ENCODE results near the gene PRPF40B.
A peak's percentile ranks its signal among the peaks of the same experiment; 100 is the strongest.

PRPF40B gene

DNA sequence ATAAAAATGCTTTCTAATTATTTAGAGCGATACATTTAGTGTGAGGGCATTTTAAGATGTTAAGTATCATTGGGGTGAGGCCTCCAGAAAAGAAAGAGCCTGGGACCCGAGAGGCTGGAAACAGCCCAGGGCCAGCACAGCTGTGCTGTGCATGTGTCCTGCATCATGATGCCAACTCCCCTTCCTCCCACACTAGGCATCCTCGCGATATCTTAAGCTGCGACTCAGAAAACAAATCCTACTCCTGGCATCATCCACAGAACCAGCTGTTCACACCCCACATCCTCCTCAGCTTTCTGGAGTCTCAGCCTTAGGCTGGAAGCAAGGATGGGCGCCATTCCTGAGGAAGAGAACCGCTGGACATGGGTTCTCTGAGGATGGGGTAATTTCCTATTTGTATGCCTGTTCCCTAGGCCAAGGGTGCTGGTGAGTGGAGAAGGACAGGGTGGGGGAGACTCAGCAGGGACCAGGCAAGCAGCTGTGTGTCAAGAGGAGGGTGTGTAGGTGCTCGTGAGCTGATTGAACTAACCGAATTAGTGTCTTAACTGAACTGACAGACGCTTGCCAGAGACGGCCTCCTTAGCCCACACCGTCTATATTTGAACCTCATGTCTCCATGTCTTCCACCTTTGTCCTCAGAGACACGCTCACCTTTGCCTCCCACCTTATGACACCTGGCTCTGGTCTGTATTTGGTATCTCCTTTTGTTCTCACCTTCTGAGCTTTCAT is 39.8 kb upstream of the PRPF40B start:
- TF ChIP-seq, protein P1, sequence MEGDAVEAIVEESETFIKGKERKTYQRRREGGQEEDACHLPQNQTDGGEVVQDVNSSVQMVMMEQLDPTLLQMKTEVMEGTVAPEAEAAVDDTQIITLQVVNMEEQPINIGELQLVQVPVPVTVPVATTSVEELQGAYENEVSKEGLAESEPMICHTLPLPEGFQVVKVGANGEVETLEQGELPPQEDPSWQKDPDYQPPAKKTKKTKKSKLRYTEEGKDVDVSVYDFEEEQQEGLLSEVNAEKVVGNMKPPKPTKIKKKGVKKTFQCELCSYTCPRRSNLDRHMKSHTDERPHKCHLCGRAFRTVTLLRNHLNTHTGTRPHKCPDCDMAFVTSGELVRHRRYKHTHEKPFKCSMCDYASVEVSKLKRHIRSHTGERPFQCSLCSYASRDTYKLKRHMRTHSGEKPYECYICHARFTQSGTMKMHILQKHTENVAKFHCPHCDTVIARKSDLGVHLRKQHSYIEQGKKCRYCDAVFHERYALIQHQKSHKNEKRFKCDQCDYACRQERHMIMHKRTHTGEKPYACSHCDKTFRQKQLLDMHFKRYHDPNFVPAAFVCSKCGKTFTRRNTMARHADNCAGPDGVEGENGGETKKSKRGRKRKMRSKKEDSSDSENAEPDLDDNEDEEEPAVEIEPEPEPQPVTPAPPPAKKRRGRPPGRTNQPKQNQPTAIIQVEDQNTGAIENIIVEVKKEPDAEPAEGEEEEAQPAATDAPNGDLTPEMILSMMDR (conservative IDR thresholded peaks at IDR 0.05; ENCODE audit: control insufficient read depth, insufficient read depth, low read depth, low read length), result no peak
- no peak overlapping the region for H3K4me3 ChIP-seq (ENCODE audit: control insufficient read depth, low read depth, low read length)
- DNase-seq (ENCODE audit: low read depth), result peak; percentile 52

DNA sequence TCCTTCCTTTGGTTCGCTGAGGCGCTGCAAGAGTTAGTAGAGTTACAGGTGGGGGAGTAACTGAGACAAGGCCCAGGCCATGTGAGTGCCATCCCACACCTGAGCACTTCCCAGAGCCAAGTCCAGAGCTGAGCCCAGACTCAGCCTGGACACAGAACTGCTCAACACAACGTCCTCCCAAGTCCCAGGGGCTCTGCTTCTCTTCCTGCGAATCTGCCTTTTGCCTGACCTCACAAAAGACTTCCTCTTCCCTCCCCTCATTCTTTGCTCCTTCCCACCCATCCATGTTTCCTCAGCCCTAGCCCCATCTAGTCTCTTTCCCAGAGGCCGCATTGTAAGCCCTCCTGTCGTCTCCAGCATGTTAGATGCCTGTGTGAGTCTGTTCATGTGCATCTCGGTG is 38.8 kb upstream of the PRPF40B start:
- DNase-seq (ENCODE audit: low read depth), result no peak
- TF ChIP-seq, protein P1 (conservative IDR thresholded peaks at IDR 0.05; ENCODE audit: control insufficient read depth, insufficient read depth, low read depth, low read length), result no peak
- H3K4me3 ChIP-seq (ENCODE audit: control insufficient read depth, low read depth, low read length), result no peak overlapping the region

DNA sequence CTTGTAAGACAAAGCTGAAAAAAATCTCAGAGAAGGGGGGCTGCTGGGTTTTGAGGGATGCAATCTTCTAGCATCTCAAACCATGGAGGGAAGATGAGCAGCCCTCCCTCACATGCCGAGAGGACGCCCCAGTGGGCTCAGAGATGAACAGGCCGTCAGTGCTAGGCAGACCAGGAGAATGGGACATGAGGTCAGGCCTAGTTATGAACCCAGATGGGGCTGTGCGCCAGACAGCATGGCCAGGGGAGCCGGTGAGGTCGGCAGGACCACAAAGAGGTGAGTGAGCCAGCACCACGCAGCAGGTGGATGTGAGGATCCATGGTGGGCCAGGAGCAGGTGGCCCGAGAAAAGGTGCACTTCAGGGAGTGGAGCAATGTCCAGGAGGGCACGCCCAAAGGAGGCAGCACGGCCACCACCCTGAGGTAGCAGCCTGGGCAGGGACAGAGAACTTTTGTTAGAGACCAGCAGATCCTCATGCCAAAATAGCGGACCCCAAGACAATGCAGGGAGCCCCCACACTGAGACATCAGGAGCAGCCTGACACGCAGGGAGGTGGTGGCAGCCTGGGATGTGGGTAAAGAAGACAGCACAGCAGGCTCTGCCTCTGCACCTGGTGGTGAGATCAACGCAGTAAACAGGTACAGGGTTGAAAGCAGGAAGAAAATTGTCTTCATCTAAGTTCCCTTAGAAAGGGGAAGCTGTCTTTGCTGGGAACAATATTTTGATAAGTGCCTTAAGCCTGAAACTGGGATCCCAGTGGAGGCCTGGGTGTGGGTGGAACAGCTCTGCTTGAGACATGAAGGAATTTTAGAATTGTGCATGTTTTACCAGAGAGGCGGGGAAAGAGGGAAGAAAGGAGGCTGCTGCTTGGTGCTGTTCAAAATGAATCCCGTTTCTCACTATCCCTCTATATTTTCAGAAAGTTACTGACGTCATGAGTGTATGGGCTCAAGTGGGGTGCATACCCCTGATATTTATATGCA is 37.6 kb upstream of the PRPF40B start:
- TF ChIP-seq, protein P1 (conservative IDR thresholded peaks at IDR 0.05; ENCODE audit: control insufficient read depth, insufficient read depth, low read depth, low read length), result no peak
- no peak for DNase-seq (ENCODE audit: low read depth)
- no peak overlapping the region for H3K4me3 ChIP-seq (ENCODE audit: control insufficient read depth, low read depth, low read length)

DNA sequence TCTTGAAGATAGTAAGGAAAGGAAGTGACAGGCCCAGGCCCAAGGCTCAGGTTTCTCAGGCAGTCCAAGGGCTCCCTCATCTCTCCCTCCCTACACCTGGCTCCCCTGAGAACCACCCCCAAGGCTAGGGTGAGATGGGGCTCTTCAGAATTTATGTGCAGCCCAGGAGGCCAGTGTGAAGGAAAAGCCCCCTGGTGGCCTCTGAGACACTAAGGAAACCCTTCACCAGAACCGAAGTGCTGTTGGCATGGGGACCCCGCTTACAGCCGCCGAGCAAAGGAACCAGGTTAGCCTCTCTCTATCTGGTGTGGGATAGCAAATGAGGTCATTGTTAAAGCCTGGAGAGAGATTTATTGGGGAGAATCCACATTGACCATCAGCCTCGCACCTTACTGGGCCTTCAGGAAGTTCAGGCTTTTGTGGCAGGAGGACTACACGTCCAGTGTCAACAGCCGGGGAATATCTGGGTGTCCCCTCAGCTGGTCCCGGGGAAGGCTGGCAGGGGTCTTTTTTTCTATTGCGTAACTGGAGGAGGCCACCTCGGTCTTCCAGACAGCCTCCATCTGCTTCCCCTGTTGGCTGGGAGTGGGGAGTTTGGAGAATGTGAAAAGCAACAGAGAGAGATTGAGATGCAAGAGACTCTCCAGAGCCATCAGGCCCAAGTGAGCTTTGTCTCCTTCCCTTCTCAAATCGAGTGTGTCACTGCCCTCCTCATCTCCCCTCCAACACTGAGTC is 36.0 kb upstream of the PRPF40B start:
- TF ChIP-seq, protein P1 (conservative IDR thresholded peaks at IDR 0.05; ENCODE audit: control insufficient read depth, insufficient read depth, low read depth, low read length), result no peak
- no peak for DNase-seq (ENCODE audit: low read depth)

DNA sequence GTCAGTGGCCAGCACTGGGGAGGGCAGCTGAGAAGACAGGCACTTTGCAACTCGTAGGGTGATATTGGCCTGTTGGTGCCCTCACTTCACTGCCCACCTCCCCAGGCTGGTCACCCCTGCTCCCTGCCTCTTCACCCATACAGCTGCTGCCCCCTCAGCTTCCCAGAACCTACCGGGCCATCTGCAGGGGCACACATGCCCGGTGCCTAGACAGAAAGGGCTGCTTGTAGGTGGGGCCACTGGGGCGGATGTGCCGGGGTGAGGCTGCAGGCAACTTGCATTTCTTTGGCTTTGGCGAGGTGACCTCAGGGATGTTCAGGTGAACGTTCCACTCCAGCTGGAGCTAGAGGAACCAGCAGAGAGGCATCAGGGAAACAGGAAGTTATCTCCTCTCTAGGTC is 35.1 kb upstream of the PRPF40B start:
- H3K4me3 ChIP-seq (ENCODE audit: control insufficient read depth, low read depth, low read length), result no peak overlapping the region
- TF ChIP-seq, protein P1 (conservative IDR thresholded peaks at IDR 0.05; ENCODE audit: control insufficient read depth, insufficient read depth, low read depth, low read length), result no peak
- no peak for DNase-seq (ENCODE audit: low read depth)

More for the DNA sequence above, 36.0 kb upstream of the PRPF40B start:
- no peak overlapping the region for H3K4me3 ChIP-seq (ENCODE audit: control insufficient read depth, low read depth, low read length)
